Activated gamma-delta T cell treated with Interleukin-2 at 50 U/mL for 16 hours (primary cell): ENCODE measurements around the gene ECI1.
A peak's percentile ranks its signal among the peaks of the same experiment; 100 is the strongest.

ENCODE experiments used
- DNase-seq: peaks from one replicate; pipeline ENCODE4 v3.0.0-alpha.2; 2020

ECI1 gene

DNA sequence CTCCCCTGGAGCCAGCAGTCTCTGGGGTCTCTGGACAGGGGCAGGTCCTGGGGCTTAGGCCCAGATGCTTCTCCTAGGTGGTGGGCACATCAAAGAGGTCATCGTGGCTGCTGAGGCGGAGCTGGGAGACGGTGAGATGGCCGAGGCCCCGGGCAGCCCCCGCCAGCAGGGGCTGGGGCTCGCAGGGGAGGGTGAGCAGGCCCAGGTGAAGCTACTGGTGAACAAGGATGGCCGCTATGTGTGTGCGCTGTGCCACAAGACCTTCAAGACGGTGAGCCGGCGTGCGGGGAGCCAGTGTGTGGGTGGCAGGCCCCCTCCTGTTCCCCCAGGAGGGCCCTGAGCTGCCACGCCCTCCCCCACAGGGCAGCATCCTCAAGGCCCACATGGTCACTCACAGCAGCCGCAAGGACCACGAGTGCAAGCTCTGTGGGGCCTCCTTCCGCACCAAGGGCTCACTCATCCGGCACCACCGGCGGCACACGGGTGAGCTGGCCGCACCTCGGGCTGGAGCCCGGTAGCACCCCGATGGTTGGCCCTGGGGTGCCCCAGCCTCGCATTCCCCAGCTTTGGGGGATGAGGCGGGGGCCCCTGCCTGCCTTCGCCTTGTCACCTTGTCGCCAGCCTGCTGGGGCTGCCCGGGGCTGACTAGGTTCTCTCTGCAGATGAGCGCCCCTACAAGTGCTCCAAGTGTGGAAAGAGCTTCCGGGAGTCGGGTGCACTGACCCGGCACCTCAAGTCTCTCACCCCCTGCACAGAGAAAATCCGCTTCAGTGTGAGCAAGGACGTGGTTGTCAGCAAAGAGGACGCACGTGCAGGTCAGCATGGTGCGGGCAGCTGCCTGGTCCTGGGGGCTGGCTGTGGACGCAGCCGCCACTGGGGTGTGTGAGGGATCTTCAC is 19.0 kb downstream of the ECI1 start:
- DNase-seq: no peak

DNA sequence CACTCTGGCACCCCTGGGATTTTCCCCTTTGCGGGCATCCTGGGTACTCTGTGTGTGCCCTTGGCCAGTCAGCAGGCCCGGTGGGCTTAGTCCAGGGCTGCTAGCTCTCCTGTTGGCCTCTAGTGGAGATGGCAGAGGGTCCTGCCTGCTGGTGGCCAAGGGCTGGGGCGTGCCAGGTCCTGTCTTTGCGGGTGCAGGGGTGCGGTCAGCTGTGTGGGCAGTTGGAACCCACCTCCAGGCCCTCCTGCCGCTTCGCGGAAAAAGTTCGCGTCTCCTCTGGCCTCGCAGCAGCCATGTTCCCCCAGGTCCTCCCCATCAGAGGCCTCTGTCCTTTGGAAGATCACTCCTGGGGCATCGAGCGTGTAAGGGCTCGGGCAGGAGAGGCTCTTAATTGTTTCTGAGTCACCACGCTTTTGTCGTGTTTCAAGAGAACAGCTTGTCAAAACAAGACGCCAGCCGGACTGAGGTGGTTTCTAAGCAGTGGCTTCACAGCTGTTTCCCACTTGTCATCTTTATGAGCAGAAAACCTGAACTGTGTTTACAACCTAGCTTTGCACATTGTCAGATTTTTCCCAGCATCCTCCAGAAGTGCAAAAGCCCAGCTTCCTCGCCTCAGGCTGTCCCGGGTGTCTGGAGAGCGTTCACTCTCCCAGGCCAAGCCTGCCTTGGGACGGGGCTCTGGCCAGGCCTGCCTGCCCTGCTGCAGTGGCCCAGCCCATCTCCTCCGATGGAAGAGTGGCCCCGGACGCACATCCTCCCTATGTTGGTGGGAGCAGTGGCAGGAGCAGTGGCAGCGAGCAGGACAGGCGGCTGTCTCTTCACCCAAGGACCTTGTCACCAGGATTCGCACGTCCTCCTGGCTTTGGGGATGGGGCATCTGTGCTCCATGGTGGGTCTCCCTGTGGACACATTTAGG is 20.1 kb downstream of the ECI1 start:
- no peak for DNase-seq

DNA sequence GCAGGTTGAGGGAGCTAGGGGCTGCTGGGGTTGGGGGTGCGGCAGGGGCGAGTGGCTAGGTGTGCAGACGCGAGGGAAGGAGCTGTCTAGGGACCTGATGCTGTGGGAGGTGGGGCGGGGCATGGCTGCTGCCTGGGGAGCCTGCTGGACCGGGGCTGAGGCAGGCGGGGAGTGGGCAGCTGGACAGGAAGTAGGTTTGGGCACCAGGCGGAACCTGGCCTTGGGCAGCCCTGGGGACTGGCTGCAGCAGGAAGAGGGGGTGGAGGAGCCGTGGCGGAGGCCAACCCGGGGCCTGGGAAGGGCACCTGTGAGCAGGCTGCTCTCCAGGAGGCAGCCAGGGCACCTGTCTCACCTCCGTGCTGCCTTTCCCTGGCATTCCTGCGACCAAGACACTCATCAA is 21.0 kb downstream of the ECI1 start:
- no peak for DNase-seq

DNA sequence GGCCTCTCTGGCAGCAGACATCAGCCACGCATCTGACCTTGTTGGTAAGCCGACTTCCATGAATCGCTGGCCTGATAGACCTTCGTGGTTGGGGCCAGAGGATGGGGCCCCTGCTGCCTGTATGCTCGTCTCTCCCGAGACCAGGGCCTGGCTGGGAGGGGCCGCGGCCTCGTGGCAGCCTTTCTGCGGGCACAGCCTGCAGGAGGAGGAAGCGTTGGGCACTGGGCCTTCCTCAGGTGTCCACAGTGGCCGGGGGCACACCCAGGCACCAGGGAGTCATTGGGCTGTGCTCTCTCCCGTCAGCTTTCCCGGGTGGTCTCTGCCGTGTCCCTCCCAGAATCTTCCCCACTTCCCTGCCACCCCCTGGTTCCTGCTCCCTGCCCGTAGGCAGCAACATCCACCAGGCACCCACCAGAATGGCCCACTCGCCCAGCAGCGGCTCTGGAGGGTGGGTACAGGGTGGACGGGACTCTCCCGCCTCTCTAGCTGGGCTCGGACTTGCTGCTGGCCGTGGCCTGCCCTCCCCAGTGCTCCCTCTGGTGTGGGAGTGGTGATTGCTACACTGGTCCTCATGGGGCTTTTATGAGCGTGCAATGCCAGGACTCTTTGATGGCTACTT is 21.6 kb downstream of the ECI1 start:
- DNase-seq: no peak

DNA sequence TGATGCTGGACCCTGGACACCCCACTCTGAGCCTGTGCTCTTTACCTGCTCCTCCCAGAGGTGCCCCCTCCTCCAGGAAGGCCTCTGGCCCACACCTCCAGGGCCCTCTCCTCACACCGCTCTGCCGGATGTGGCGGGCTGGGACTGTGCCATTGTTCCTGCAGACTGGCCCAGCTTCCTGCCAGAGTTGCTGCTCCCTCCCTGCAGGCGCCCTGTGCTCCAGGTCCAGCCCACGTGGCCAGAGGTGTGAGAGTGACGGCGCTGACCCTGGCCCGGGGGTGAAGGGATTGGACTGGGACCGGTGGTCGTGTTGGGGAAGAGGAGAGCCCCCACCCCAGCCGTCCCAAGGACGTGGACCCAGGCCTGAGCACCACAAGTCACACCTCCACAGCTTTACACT is 22.3 kb downstream of the ECI1 start:
- no peak for DNase-seq

DNA sequence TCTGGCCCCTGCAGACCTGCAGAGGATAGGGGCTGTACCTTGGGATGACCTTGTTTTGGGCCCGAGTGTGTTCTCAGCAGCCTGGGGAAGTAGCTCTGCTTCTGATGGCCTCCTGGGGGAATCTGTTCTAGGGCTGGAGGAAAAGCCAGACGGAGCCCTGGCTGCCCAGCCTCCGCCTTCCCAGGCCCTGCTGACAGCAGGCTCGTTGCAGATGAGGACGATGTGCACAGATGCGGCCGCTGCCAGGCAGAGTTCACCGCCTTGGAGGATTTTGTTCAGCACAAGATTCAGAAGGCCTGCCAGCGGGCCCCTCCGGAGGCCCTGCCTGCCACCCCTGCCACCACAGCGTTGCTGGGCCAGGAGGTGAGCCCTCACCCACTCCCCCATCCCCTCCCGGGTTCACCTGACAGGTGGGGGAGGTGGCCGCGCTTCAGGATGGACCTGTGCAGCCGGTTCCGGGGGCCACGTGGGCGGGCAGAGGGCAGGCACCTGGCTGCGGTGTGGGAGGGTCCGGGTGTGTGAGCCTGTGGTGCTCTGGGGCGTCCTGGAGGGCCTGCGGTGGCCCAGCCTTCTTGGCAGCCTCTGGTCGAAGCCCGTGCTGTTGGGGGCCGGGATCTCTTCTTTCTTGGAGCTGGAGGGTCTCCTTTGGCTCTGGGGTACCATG is 23.1 kb downstream of the ECI1 start:
- no peak for DNase-seq

DNA sequence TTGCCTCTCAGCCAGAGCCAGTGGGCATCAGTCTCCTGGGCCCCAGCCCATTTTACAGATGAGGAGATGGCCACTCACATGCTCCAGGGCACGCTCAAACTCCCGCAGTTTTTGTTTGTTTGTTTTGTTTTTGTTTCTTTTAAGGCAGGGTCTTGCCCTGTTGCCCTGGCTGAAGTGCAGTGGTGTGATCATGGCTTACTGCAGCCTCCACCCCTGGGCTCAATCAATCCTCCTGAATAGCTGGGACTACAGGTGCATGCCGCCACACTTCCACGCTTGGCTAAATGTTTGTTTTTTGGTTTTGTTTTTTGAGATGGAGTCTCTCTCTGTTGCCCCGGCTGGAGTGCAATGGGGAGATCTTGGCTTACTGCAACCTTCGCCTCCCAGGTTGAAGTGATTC is 24.5 kb downstream of the ECI1 start:
- no peak for DNase-seq

DNA sequence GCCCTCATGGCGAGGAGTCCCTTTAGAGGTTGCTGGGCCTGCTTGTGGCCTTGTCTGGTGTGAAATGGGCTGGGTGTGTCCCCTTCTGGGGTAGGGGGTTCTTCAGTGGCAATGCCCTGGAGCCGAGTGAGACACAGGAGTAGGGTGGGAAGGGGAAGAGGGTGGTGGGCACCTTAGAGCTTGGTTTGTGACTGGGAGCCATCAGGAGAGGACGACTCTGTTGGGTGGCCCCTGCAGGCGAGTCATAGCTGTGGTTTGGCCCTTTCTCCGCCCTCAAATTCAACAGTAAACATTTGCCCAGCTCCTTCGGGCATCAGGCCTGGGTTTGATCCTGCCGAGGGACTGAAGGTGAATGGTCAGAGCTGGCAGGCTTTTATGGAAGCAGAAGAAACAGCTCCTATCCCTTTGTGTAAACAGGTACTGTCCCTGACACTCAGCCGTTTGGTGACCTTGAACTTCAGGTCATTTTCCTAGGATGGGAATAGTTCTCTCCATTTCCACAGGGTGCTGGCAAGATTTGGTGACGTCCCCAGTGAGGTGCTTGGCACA is 25.1 kb downstream of the ECI1 start:
- no peak for DNase-seq

DNA sequence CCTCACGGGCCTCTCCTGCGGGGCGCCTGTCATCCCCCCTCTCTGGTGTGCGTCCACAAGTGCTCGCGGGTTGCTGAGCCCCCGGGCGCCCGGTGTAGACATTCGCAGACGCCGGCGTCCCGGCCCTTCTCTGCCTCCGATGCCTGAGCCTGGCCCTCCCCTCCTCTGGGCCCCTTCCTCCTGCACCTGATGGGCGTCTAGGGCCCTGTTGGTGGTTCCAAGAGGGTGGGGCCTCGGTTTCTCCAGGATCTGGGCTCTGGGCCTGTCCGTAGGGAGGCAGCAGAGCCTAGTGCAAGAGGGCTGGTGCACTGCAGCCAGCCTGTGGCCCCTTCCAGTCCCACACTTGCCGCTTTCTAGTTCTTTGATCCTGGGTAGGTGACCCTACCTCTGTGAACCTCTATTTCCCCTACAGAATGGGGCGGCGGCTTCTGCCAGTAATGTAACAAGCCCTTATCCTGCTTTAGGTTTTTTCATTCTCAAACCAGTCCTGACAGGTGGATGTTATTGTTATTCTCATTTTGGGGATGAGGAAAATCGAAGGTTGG is 27.4 kb downstream of the ECI1 start:
- no peak for DNase-seq

DNA sequence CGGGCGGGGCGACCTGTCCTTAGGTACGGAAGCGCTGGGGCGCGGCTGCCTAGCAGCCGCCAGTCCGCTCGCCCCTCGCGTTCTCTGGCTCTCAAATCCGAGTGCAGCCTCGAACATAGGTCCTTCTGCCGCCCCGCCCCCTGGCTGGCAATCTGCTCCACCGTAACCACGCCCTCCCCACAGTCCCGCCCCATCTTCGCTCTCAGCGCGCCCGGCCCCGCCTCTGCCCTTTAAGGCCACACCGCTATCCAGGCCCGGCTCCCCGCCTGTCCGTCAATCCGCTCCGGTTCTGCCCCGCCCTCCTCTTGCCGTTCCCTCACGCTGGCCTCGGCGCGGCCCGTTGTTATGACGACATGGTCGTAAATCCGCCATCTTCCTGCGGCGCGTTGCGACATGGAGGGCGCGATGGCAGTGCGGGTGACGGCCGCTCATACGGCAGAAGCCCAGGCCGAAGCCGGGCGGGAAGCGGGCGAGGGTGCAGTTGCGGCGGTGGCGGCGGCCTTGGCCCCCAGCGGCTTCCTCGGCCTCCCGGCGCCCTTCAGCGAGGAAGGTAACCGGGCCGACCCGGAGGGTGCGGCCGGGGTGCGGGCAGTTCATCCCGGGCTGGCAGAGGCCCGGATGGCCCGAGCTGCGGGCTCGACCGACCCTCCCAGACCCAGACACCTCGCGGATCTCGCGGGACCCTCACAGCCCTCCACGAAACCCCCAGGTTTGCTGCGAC is 28.0 kb downstream of the ECI1 start, which contains the start of gene E4F1:
TSS of gene E4F1 (plus strand) at position 371 of the 721 bp plus-strand sequence. CDS start at position 394, 23 bp downstream.
- DNase-seq: peak; percentile 99

DNA sequence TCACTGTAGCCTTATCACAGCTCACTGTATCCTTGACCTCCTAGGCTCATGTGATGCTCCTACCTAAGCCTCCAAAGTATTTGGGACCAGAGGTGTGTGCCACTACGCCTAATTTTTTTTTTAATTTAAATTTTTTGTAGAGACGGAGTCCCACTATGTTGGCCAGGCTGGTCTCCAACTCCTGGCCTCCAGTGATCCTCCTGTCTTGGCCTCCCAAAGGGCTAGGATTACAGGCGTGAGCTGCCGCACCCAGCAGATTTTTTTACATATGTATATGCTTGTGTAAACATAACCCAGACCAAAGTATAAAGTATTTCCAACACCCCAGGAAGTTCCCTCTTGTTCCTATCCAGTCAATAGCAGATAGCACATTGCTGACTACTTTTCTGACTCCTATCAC is 35.1 kb downstream of the ECI1 start:
- no peak for DNase-seq

DNA sequence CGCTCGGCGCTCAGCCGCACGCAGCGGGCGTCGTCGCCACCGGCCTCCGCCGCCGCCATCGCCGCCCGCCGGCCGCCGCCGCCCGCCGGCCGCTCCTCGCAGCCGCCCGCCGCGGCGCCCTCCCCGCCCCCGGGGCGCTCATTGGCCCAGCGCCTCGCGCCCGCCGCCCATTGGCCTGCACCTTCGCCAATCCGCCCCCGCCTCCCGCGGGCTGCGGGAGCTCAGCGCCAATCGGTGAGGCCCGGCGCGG is 36.7 kb downstream of the ECI1 start, which contains the start of gene PGP:
TSS of gene PGP (minus strand) at position 122 of the 250 bp plus-strand sequence. CDS start at position 59, 63 bp downstream.
- DNase-seq: no peak

DNA sequence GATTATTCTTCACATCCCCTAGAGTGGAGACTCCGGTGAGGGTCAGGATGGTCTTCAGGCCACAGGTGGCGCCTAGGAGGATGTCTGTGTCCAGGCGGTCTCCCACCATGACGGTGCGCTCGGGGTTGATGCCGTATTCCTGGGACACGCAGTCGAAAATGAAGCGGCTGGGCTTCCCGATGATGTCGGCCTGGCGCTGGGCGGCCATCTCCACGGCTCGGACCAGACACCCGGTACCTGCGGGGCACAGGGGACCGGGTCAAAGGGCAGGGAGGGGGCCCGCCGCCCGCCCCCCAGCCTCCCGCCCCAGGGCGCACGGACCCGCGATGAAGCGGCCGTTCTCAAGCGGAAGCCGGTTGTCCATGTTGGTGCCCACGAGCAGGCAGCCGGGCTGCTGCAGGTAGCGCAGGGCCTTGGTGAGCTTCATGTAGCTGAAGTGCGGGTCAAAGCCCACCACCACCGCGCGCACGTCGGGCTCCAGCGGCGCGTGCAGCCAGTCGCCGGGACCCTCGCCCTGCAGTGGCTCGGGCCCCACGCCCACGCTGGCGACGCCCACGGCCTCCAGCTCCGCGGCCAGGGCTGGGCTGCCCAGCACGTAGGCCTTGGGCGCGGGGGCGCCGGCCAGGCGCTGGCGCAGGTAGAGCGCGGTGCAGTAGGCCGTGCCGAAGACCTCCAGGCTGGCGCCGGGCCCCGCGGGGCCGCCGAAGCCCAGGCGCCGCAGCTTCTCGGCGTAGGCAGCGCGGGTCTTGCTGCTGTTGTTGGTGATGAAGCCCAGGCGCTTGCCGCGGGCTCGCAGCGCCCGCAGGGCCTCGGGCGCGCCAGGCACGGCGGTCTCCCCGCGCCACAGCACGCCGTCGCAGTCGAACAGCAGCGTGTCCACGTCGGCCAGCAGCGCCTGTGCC is 37.3 kb downstream of the ECI1 start:
- no peak for DNase-seq

DNA sequence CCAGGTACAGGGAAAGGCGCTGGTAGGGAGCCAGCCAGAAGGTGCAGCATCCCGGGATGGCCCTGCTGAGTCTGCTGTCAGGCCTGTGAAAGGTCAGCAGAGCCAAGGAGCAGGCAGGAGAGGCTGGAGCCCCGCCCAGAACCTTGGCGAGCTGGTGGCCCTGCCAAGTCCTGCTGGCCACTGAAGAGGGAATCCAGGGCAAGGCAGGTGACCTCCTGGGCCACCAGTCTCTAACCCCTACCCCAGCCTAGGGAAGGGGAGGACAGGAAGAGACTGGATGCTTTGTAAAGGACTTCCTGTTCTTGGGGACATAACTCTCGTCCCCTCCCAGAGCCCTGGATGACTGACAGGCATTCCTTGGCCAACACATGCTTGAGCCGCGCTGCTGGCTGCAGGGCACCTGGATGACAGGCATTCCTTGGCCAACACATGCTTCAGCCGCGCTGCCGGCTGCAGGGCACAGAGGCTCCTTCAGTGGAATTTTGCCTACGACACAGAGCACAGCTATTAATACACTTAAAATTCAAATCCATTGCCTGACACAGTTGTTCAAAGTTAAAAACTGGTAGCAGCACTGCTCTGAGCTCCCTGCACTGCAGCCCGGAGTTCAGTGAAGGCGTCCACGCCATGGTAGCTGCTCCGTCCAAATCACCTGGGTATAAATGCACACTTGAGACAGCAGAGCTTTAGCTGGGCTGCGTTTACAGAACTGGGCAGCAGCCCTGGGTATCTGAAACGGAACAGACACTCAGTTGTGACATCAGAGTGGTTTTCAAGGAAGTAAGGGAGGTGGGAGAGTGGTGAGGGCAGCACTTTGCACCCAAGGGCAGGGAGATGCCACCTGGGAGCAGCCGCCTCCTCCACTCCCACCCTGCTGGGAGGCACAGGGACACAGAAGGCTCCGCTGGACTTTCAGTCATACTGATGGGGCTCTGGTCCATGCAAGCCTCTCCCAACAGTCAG is 38.7 kb downstream of the ECI1 start:
- DNase-seq: no peak

DNA sequence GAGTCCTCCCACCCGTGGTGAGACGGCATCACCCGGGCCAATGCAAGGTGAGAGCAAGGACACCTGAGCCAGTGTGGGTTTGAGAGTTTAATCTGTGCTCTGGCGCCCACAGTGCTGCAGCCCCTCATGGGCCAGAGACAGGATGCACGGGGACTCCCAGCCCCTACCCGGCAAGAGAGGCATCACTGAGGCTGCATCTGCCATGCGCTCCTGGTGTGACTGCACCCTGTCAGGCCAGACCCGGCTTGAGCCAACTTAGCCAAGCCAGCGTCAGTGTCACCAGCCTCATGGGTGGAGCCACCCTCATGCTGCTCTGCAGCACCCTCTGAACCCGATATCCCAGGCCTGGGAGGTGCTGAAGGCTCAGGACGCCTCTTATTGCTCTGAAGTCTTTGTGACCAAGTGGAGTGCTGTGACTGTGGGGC is 39.5 kb downstream of the ECI1 start:
- DNase-seq: no peak

DNA sequence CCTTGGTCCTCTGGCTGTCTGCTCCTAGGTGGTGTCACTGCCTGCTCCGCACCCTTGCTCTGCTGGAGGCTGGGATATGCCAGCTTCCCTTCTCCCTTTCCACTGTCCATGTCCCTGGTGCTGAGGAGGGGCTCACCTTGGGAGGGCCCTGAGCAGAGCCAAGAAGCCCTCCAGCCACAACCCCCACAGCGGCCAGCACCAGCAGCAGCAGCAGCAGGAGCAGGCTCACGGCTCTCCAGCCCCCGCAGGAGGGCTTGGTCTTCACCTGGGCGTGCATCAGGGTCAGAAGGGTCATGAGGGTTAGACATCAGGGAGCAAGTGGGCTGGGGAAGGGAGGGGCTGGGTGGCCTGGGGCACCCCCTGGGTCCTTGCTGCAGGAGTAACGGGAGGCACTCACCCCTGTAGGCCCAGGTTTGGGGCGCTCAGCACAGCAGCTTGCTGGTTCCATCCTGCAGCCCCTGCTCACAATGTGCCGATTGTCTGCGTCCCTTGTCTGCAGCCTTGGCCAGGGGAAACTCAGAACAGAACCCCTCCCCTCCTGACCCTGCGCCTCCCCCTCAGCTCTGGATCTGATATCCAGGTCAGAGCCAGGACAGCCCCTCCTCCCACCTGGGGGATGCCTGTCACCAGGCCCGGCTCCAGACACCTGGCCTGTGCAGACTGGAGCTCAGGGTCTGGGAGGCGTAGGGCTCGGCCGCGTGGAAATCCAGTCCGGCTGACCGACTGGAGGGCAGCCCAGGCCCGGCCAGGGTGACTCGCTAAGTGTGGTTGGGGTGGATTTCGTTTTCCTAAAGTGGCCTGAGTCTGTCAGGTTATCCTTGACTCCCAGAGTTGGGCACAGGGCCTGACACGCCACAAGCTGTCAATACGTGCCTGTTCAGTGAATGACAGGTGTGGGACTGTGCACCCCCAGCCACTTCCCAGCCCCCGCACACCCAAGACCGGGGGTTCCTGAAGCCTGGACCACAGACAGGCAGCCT is 40.7 kb downstream of the ECI1 start, which contains the start of gene BRICD5:
TSS of gene BRICD5 (minus strand) at position 478 of the 980 bp plus-strand sequence. CDS start at position 448, 30 bp downstream.
- DNase-seq: no peak

DNA sequence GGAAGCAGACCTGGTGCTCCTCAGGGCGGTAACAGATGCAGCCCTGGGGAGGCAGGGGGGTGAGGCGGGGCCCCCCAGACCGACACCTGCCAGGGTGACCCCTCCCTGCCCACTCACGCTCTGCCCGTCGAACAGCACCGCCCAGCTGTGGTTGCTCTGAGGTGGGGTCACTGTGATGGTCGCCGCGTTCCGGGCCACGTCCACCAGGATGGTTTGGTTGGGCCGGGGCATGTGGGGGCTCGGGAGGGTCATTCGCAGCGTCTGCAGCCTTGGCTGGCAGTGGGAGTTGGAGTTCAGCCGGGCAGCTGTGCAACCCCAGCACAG is 41.4 kb downstream of the ECI1 start:
- DNase-seq: no peak
